GM12874 (cell line): ENCODE data around the gene SLC25A26.

Source experiments
- TF ChIP-seq, protein P1 (sequence below): IDR thresholded peaks from 2 replicates; pipeline ENCODE4 v1.5.1; 2011; ENCODE audit warnings: low read depth, mild to moderate bottlenecking, control low read depth, low read length, moderate library complexity; ENCODE audit not compliant: insufficient read depth

The SLC25A26 gene

DNA sequence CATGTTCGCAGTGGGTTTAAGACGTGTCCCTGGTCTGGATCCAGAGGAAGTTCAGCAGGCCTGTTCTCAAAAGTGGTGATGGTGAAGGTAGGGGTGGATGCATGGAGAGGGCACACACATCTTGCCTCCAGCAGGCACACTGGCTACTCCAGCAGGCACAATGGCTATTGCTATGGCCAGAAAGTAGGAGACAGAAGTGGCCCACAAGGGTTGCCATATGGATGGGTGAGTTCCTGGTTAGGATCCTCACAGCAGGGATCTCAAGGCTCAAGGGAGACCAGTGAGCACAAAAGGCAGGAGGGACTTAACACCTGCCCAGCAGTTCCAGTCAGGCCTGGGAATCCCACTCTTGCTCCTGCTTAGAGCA is 172.1 kb downstream of the SLC25A26 start:
- TF ChIP-seq, protein P1, sequence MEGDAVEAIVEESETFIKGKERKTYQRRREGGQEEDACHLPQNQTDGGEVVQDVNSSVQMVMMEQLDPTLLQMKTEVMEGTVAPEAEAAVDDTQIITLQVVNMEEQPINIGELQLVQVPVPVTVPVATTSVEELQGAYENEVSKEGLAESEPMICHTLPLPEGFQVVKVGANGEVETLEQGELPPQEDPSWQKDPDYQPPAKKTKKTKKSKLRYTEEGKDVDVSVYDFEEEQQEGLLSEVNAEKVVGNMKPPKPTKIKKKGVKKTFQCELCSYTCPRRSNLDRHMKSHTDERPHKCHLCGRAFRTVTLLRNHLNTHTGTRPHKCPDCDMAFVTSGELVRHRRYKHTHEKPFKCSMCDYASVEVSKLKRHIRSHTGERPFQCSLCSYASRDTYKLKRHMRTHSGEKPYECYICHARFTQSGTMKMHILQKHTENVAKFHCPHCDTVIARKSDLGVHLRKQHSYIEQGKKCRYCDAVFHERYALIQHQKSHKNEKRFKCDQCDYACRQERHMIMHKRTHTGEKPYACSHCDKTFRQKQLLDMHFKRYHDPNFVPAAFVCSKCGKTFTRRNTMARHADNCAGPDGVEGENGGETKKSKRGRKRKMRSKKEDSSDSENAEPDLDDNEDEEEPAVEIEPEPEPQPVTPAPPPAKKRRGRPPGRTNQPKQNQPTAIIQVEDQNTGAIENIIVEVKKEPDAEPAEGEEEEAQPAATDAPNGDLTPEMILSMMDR, result no peak

DNA sequence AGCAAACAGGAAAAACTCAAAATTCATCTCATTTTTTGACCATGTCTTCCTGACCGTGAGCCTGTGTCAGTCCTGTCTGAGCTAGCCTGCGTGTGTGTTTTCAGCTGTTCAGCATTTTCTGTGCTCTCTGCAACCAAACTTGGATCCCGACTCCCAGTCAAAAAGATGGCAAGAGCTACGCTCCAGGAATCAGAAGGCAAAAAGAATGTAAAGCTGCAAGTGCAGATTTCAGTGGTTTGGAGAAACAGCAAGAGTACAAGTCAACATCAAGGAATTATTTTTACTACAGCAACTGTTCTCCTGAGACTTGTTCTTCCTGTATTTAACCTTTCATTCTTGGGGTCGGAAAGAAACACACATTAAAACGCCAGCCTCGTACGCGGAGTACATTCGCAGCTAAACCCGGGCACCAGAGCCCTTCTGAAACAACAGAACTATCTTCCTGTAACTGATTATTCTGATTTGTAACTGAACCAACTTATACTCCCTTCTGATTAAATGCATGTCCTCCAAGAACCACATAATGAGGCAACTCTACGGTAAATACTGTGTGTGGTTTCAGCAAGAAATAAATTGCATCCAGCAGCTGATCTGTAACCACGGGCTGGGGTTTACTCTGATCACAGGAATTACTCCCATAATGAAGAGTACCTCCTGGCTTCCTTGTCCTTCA is 172.7 kb downstream of the SLC25A26 start:
- TF ChIP-seq, protein P1, result no peak

DNA sequence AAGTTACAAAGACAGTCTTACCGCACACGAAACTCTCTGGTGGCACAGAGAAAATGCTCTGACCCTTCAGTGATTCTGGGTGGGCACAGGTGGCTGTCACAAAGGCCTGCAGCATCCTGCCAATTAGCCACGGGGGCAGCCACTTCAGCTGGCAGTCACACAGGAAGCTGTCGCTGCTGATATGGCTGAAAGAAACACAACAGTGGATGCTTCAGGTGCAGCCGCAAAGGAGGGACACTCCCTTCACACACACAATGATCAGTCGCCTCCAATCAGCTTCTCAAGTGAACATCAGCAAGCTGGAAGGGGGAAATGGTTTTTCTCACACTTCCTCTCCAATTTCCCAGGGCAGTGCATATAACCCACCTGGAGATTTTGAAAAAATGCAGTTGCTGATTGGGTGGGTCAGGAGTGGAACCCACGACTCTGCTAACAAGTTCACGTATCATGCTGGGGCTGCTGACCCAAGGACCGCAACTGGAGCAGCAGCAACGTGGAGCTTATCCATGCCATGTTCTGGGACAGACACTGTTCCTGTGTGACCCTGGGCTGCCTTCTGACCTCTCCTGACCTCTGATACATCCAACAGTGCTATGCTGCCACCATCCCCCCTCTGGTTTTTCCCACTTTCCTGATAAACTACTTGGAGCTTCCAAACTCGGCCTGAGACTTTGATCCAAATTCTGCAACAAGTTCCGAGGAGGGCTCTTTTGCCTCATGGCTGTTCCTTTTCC is 173.4 kb downstream of the SLC25A26 start:
- TF ChIP-seq, protein P1, result no peak

DNA sequence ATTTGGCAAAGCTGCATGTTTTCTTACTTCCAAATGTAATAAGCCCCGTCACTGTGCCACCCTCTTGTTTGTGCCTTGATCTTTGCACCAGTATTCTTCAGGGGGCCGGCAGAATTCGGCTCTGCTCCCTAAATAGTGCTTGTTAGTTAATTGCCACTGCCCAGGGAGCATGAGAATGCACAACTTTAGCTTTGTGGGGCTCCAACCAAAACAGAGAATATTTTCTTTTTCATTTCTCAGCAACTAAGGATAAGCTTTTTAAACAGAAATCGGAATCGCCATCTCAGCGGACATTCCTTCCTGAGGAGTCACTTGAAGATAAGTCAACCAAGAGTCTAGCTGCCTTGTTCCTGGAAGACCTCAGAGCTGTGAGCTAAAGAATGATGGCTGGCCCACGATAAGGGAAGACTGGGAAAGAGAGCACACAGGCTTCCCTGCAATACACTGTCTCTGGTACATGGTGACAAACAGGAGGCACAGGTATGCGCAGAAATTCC is 174.0 kb downstream of the SLC25A26 start:
- TF ChIP-seq, protein P1, result no peak

DNA sequence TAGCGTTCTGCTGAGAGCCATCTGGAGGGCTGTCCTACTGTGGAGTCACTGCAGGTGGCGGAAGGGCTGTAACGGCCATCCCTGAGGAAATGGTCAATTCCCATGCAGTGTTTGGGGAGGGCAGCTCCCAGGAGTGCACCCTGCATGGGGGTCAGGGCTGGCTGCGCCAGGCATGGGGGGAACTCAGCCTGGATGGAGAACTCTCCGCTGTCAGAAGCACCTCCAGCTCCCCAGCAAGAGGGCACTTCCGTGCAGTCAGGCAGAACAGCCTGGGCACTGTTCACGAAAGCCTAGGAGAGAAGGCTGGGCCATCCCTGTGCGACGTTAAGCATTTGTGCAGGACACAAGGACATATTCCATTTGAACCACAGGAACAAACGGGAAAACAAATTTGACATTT is 174.8 kb downstream of the SLC25A26 start:
- TF ChIP-seq, protein P1, result no peak

DNA sequence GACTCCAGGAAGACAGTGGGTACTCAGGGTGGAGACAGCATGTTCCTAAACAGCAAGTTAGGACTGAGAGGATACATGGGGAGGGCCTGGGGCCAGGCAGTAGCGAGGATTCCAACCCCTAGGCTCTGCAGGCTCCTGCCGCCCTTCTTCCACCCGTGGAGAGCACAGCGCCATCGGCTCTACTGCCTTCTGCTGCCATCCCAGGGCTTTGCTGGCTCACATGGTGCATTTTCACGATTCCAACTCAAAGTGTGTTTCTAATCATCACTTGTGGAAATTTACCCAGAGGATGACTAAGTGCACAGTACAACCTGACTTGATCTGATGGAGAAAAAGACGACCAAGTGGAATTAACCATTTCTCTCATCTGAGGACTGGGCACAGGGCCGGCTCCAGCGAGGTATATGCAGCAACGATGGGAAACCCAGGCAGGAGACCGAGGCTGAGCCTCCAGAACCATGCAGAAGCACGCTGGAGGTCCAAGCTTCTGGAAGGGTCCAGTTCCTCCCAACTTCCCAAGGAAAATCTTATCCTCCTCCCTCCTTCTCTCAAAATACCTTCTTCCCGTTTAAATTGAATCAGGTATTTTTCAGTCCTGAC is 175.5 kb downstream of the SLC25A26 start:
- TF ChIP-seq, protein P1, result no peak

DNA sequence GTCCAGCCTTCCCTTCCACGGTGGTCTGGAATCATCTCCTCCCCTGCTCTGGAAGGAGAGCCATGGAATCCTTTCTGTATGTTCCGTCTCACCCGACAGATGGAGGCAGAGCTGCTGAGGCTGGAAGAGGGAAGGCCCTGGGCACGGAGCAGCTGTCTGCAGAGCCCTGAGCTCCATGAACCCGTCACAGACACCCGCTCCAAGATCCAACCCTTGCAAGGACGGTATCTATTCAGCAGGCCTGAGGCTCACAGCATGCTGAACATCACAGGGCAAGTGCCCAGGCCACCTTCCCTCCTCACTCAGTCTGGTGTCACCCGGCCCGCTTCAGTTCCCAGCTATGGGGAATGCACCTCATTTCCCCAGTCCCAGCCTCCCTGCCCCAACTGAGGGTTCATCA is 176.1 kb downstream of the SLC25A26 start:
- TF ChIP-seq, protein P1, result no peak
